Measurements from ENCODE around the gene H6PD. TPM values are rescaled to one million over a fixed set of nuclear protein-coding genes. Genes with fewer than 3 reads are reported as not detected.

Gene H6PD
- total RNA-seq, 4 donors from 2014 or later: 37.3 to 65.1 (median 44.4) TPM

- in situ Hi-C loops (cut with MboI; ENCODE audit: low sequenced_read_pairs in 4 of 4): no loop called here
- peak overlapping the region; percentile 86 to 99 (median 92) for H3K27ac ChIP-seq
- H3K27me3 ChIP-seq: no peaks in the 10 kb centered on the region
- peaks cover 0 to 10% of the 10 kb centered on the region in 2 donors for H3K36me3 ChIP-seq
- peaks cover 81 to 84% of the 10 kb centered on the region in 2 donors for H3K4me1 ChIP-seq
- H3K9me3 ChIP-seq: no peaks in the 10 kb centered on the region
- DNase-seq: peak; percentile 87 to 96
- ATAC-seq: peak; percentile 48 to 58
- intact Hi-C loops (cut with DNase I; ENCODE audit: low total_unique reads): loop anchor here (10.0 kb wide), 1 partner anchor 963 kb away; the partner anchor contains the start of gene KIF1B
- peak overlapping the region; percentile 29 to 46 (median 36) for H3K4me3 ChIP-seq
- TF ChIP-seq CTCF (IDR thresholded peaks at IDR 0.05 in 4 of 5, conservative IDR thresholded peaks at IDR 0.05 in 1 of 5) (no peak), POLR2A (IDR thresholded peaks at IDR 0.05) (peak; percentile 52 to 72)
These were observed 16.9 kb downstream of the H6PD start for GRCh38 chr1:9251501-9251900.

DNA sequence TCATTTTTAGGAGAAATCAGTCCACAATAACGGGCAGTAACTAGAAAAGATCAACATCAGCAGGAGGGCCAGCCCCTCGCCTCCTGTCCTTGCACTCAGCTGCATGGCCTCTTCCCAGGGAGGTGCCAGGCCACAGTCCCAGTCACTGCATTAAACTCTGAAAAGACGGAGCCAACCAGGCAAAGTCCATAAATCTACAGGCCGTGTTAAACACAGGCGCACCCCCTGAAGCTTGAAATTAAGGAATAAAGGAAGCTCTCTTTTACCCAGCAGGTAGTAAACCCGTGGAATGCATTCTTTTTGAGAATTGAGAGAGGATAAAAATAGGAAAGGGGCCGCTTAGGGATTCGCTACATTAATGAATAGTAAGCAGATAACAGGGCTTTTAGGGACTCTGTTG lies 18.4 kb downstream of the H6PD start:
- TF ChIP-seq CTCF (IDR thresholded peaks at IDR 0.05 in 4 of 5, conservative IDR thresholded peaks at IDR 0.05 in 1 of 5) (no peak), POLR2A (IDR thresholded peaks at IDR 0.05) (no peak)
- peaks cover 74 to 81% of the 10 kb centered on the region in 2 donors for H3K4me1 ChIP-seq
- in situ Hi-C loops (cut with MboI; ENCODE audit: low sequenced_read_pairs in 4 of 4) (no loop called here), intact Hi-C loops (cut with DNase I; ENCODE audit: low total_unique reads) (loop anchor here (10.0 kb wide), 1 partner anchor 962 kb away; the partner anchor contains the start of gene KIF1B)
- H3K27me3 ChIP-seq: no peaks in the 10 kb centered on the region
- ATAC-seq (no peak), DNase-seq (peak in 1 of 2 donors; percentile 34)
- H3K4me3 ChIP-seq: peak overlapping the region in 1 of 4 donors; percentile 1
- H3K36me3 ChIP-seq: no peaks in the 10 kb centered on the region
- no peaks in the 10 kb centered on the region for H3K9me3 ChIP-seq
- peak overlapping the region; percentile 86 to 99 (median 92) for H3K27ac ChIP-seq

DNA sequence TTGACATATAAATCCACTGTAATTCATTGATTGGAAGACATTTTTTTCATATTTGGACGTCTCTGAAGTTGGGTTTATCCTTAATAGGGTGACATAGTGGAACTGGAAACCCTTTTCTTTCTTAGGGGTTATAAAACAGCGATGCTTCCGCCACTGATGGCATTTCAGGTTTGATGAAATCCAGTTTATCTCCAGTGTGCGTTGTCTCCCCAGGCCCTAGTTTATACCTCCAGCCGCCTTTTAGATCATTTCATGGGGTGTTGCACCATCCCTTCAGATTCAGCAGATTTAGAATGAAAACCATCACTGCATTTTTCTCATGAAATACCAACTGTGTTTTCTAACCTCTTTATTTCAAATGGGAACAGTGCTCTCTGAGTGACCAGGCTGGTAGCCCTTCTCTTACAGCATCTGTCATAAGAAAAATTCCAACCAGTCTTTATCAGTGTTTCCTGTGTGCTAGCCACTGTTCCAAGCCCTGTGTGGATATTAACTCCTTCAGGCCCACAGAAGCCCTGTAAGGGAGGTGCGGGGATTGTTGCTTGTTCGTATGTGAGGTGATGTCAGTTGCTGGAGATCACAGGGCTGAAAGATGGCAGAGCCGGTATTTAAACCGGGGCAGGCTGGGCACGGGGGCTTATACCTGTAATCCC lies 19.0 kb downstream of the H6PD start:
- no peak for DNase-seq
- no peak for ATAC-seq
- Histone ChIP-seq H3K4me3 (no peak overlapping the region), H3K9me3 (no peaks in the 10 kb centered on the region), H3K36me3 (no peaks in the 10 kb centered on the region), H3K27me3 (no peaks in the 10 kb centered on the region), H3K27ac (peak overlapping the region; percentile 86 to 99 (median 92)), H3K4me1 (peaks cover 74 to 80% of the 10 kb centered on the region in 2 donors)
- intact Hi-C loops (cut with DNase I; ENCODE audit: low total_unique reads): loop anchor here (10.0 kb wide), 1 partner anchor 961 kb away; the partner anchor contains the start of gene KIF1B
- TF ChIP-seq POLR2A (IDR thresholded peaks at IDR 0.05) (no peak), CTCF (IDR thresholded peaks at IDR 0.05 in 4 of 5, conservative IDR thresholded peaks at IDR 0.05 in 1 of 5) (no peak)
- in situ Hi-C loops (cut with MboI; ENCODE audit: low sequenced_read_pairs in 4 of 4): no loop called here

- Histone ChIP-seq H3K4me1 (peaks cover 61 to 71% of the 10 kb centered on the region in 2 donors), H3K27me3 (no peaks in the 10 kb centered on the region), H3K36me3 (no peaks in the 10 kb centered on the region), H3K4me3 (no peak overlapping the region), H3K27ac (peak overlapping the region; percentile 86 to 99 (median 92)), H3K9me3 (no peaks in the 10 kb centered on the region)
- intact Hi-C loops (cut with DNase I; ENCODE audit: low total_unique reads): loop anchor here (10.0 kb wide), 1 partner anchor 958 kb away; the partner anchor contains the start of gene KIF1B
- no peak for DNase-seq
- no peak for ATAC-seq
- in situ Hi-C loops (cut with MboI; ENCODE audit: low sequenced_read_pairs in 4 of 4): no loop called here
- no peak for TF ChIP-seq POLR2A (IDR thresholded peaks at IDR 0.05)
These were observed 21.8 kb downstream of the H6PD start for GRCh38 chr1:9256332-9256731.

DNA sequence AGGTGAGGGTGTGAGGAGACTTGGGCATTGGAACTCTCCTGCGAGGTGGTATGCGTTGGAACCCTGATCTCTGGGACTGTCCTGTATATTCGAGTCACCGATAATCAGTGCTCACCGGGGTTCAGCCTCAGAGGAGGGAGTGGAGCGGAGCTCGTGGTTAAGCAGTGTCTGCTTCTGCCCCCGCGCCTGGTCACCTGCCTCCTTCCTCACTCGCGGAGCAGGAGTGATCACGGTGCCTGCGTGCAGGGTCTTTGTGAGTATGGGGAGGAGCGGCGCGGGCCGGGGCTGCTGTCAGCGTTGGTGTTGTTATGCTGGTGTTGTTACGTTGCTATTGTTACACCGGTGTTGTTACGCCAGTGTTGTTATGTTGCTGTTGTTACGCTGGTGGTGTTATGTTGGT lies 23.3 kb downstream of the H6PD start:
- Histone ChIP-seq H3K27me3 (no peaks in the 10 kb centered on the region), H3K4me3 (no peak overlapping the region), H3K9me3 (no peaks in the 10 kb centered on the region), H3K36me3 (peaks cover 0 to 12% of the 10 kb centered on the region in 2 donors), H3K27ac (peak overlapping the region; percentile 86 to 99 (median 92)), H3K4me1 (peaks cover 49 to 65% of the 10 kb centered on the region in 2 donors)
- intact Hi-C loops (cut with DNase I; ENCODE audit: low total_unique reads) (loop anchor here (10.0 kb wide), 1 partner anchor 957 kb away; the partner anchor contains the start of gene KIF1B), in situ Hi-C loops (cut with MboI; ENCODE audit: low sequenced_read_pairs in 4 of 4) (no loop called here)
- no peak for DNase-seq
- TF ChIP-seq POLR2A (IDR thresholded peaks at IDR 0.05): no peak
- no peak for TF ChIP-seq CTCF (IDR thresholded peaks at IDR 0.05 in 4 of 5, conservative IDR thresholded peaks at IDR 0.05 in 1 of 5)
- ATAC-seq: no peak

All from gastrocnemius medialis (tissue), 4 donors.